SU-DHL-6 (cell line): ENCODE measurements around the gene BCAN.

Source experiments
- H2AFZ ChIP-seq: fragments of 200-600 bp; sonication (generic); 2 replicates; pipeline ENCODE4 v1.6.1; 2014; ENCODE audit warnings: low read depth, mild to moderate bottlenecking, moderate library complexity, mixed read lengths, antibody characterized with exemption, low read length; ENCODE audit not compliant: severe bottlenecking
- H3F3A ChIP-seq: fragments of 200-600 bp; shearing (Covaris generic); 2 replicates; pipeline ENCODE4 v1.6.0; 2016; ENCODE audit warnings: antibody characterized with exemption, mild to moderate bottlenecking; ENCODE audit not compliant: insufficient read depth
- H3K27ac ChIP-seq: fragments of 200-600 bp; sonication (generic); 2 replicates; pipeline ENCODE4 v1.5.1; 2016; ENCODE audit warnings: low read depth, mild to moderate bottlenecking, low read length, moderate library complexity, mixed read lengths
- H3K27me3 ChIP-seq: fragments of 200-600 bp; sonication (generic), shearing (Covaris generic); 2 replicates; pipeline ENCODE4 v1.6.0; 2014; ENCODE audit warnings: mild to moderate bottlenecking, low read length
- H3K36me3 ChIP-seq: fragments of 200-600 bp; sonication (generic); 2 replicates; pipeline ENCODE4 v1.6.1; 2014; ENCODE audit warnings: mild to moderate bottlenecking, low read length, mixed read lengths
- H3K4me2 ChIP-seq: fragments of 300-600, 200-600 bp; shearing (Covaris generic), sonication (generic); 2 replicates; pipeline ENCODE4 v1.6.0; 2014; ENCODE audit warnings: low read length, low read depth, mild to moderate bottlenecking; ENCODE audit not compliant: poor library complexity, severe bottlenecking
- H3K4me3 ChIP-seq: fragments of 200-600 bp; sonication (generic); 2 replicates; pipeline ENCODE4 v1.5.1; 2014; ENCODE audit warnings: antibody characterized with exemption, low read length, mild to moderate bottlenecking, mixed read lengths; ENCODE audit not compliant: insufficient read depth, poor library complexity, severe bottlenecking
- H3K79me2 ChIP-seq: fragments of 200-600 bp; sonication (generic); 2 replicates; pipeline ENCODE4 v1.6.1; 2014; ENCODE audit warnings: mild to moderate bottlenecking, low read length, moderate library complexity; ENCODE audit not compliant: insufficient read depth
- H3K9ac ChIP-seq: fragments of 200-600 bp; sonication (generic); 2 replicates; pipeline ENCODE4 v1.7.0; 2014; ENCODE audit warnings: mild to moderate bottlenecking, low read length
- H3K9me2 ChIP-seq: fragments of 200-600 bp; sonication (generic); replicated peaks from 2 replicates; pipeline ENCODE4 v1.6.1; 2014; ENCODE audit warnings: low read length; ENCODE audit not compliant: insufficient read depth
- H3K9me3 ChIP-seq: fragments of 200-600 bp; sonication (generic); 2 replicates; pipeline ENCODE4 v1.6.1; 2014; ENCODE audit warnings: low read length, mixed read lengths; ENCODE audit not compliant: insufficient read depth
- H4K20me1 ChIP-seq: fragments of 200-600 bp; sonication (generic); 2 replicates; pipeline ENCODE4 v1.6.1; 2014; ENCODE audit warnings: low read depth, mild to moderate bottlenecking, antibody characterized with exemption, low read length, moderate library complexity, mixed read lengths
- CTCF ChIP-seq: fragments of 200-600 bp; sonication (generic); IDR thresholded peaks from one replicate; pipeline ENCODE4 v1.5.1; 2017; ENCODE audit warnings: antibody characterized with exemption, mild to moderate bottlenecking, low read length, moderate library complexity; ENCODE audit not compliant: insufficient read depth, poor library complexity, severe bottlenecking
- EZH2phosphoT487 ChIP-seq: fragments of 200-600 bp; sonication (generic), shearing (Covaris generic); conservative IDR thresholded peaks from 2 replicates; pipeline ENCODE4 v1.6.1; 2018; ENCODE audit warnings: mild to moderate bottlenecking, antibody characterized with exemption, low read length, moderate library complexity, mixed read lengths

The BCAN gene

GRCh38 chr1:156675210-156676113 is 33.5 kb downstream of the BCAN start:
- H4K20me1 ChIP-seq: no peaks in the 10 kb centered on the region
- H2AFZ ChIP-seq: no peak overlapping the region
- no peak overlapping the region for H3K4me2 ChIP-seq
- no peaks in the 10 kb centered on the region for H3F3A ChIP-seq
- H3K36me3 ChIP-seq: no peaks in the 10 kb centered on the region
- no peaks in the 10 kb centered on the region for H3K79me2 ChIP-seq
- no peaks in the 10 kb centered on the region for H3K27me3 ChIP-seq
- H3K27ac ChIP-seq: no peak overlapping the region
- H3K4me3 ChIP-seq: no peak overlapping the region
- H3K9ac ChIP-seq: no peak overlapping the region
- no peaks in the 10 kb centered on the region for H3K9me3 ChIP-seq
- TF ChIP-seq EZH2phosphoT487: no peak
- TF ChIP-seq CTCF: no peak
- H3K9me2 ChIP-seq: no peaks in the 10 kb centered on the region

GRCh38 chr1:156676114-156676819 is 34.4 kb downstream of the BCAN start:
- no peaks in the 10 kb centered on the region for H3K9me2 ChIP-seq
- no peak overlapping the region for H3K4me3 ChIP-seq
- H3K9ac ChIP-seq: no peak overlapping the region
- H3K27ac ChIP-seq: no peak overlapping the region
- no peak overlapping the region for H2AFZ ChIP-seq
- H4K20me1 ChIP-seq: no peaks in the 10 kb centered on the region
- no peaks in the 10 kb centered on the region for H3K9me3 ChIP-seq
- TF ChIP-seq EZH2phosphoT487: no peak
- TF ChIP-seq CTCF: no peak
- no peaks in the 10 kb centered on the region for H3K79me2 ChIP-seq
- H3K27me3 ChIP-seq: no peaks in the 10 kb centered on the region
- H3K4me2 ChIP-seq: no peak overlapping the region
- no peaks in the 10 kb centered on the region for H3K36me3 ChIP-seq
- no peaks in the 10 kb centered on the region for H3F3A ChIP-seq

- Histone ChIP-seq H3K79me2 (no peaks in the 10 kb centered on the region), H3K9ac (no peak within 1 kb of the TSS), H4K20me1 (no peaks in the 10 kb centered on the region), H3K9me3 (no peaks in the 10 kb centered on the region), H2AFZ (no peak within 1 kb of the TSS), H3K9me2 (no peaks in the 10 kb centered on the region), H3K4me3 (no peak within 1 kb of the TSS), H3K27ac (no peak within 1 kb of the TSS), H3K4me2 (no peak within 1 kb of the TSS), H3K27me3 (no peaks in the 10 kb centered on the region), H3F3A (no peaks in the 10 kb centered on the region), H3K36me3 (no peaks in the 10 kb centered on the region)
- TF ChIP-seq CTCF (no peak), EZH2phosphoT487 (no peak)
These were observed 35.1 kb downstream of the BCAN start, which contains the start of gene NES for GRCh38 chr1:156676820-156677615. TSS of gene NES (minus strand) at chr1:156677407. CDS start at chr1:156677264, 143 bp downstream.
